Measurements from ENCODE around the gene PLEKHH1.

DNA sequence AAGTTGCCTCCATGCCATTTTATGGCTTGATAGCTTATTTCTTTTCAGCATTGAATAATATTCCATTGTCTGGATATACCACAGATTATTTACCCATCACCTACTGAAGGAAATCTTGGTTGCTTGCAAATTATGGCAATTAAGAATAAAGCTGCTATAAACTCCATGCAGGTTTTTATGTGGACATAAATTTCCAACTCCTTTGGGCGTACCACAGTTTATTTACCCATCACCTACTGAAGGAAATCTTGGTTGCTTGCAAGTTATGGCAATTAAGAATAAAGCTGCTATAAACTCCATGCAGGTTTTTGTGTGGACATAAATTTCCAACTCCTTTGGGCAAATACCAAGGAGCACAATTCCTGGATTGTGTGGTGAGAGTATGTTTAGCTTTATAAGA, 12.6 kb upstream of the PLEKHH1 start:
- TF ChIP-seq, protein P1, sequence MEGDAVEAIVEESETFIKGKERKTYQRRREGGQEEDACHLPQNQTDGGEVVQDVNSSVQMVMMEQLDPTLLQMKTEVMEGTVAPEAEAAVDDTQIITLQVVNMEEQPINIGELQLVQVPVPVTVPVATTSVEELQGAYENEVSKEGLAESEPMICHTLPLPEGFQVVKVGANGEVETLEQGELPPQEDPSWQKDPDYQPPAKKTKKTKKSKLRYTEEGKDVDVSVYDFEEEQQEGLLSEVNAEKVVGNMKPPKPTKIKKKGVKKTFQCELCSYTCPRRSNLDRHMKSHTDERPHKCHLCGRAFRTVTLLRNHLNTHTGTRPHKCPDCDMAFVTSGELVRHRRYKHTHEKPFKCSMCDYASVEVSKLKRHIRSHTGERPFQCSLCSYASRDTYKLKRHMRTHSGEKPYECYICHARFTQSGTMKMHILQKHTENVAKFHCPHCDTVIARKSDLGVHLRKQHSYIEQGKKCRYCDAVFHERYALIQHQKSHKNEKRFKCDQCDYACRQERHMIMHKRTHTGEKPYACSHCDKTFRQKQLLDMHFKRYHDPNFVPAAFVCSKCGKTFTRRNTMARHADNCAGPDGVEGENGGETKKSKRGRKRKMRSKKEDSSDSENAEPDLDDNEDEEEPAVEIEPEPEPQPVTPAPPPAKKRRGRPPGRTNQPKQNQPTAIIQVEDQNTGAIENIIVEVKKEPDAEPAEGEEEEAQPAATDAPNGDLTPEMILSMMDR (IDR thresholded peaks at IDR 0.05) = no peak
- no peak for TF ChIP-seq POLR2A (IDR thresholded peaks at IDR 0.05)
